Measurements from ENCODE around the gene MTR.

MTR gene

GRCh38 chr1:236795035-236795756 lies at the start of gene MTR:
Gene MTR, plus strand, starts transcription at chr1:236795292. Its CDS starts 412 bp downstream, at chr1:236795704.
- peak within 1 kb of the TSS; percentile 90 for H3K4me3 ChIP-seq (ENCODE audit: low read depth, low read length)
- no peak for TF ChIP-seq CTCF (IDR thresholded peaks at IDR 0.05; ENCODE audit: borderline replicate concordance, insufficient read depth, low read depth, low read length)

GRCh38 chr1:236746785-236747184 lies 48.3 kb upstream of the MTR start:
- TF ChIP-seq CTCF (IDR thresholded peaks at IDR 0.05; ENCODE audit: borderline replicate concordance, insufficient read depth, low read depth, low read length) = no peak

GRCh38 chr1:236747311-236747985 lies 47.6 kb upstream of the MTR start:
- no peak for TF ChIP-seq CTCF (IDR thresholded peaks at IDR 0.05; ENCODE audit: borderline replicate concordance, insufficient read depth, low read depth, low read length)

More at GRCh38 chr1:236746785-236747184, 48.3 kb upstream of the MTR start:
- H3K4me3 ChIP-seq (ENCODE audit: low read depth, low read length) = no peak overlapping the region

GRCh38 chr1:236748268-236748870 lies 46.7 kb upstream of the MTR start:
- no peak overlapping the region for H3K4me3 ChIP-seq (ENCODE audit: low read depth, low read length)
- peak; percentile 32; the same call in 1 of the 2 replicates for TF ChIP-seq CTCF (IDR thresholded peaks at IDR 0.05; ENCODE audit: borderline replicate concordance, insufficient read depth, low read depth, low read length)

More at GRCh38 chr1:236747311-236747985, 47.6 kb upstream of the MTR start:
- H3K4me3 ChIP-seq (ENCODE audit: low read depth, low read length) = no peak overlapping the region

GRCh38 chr1:236750928-236751327 lies 44.2 kb upstream of the MTR start:
- TF ChIP-seq CTCF (IDR thresholded peaks at IDR 0.05; ENCODE audit: borderline replicate concordance, insufficient read depth, low read depth, low read length) = no peak
- H3K4me3 ChIP-seq (ENCODE audit: low read depth, low read length) = no peak overlapping the region

- TF ChIP-seq CTCF (IDR thresholded peaks at IDR 0.05; ENCODE audit: borderline replicate concordance, insufficient read depth, low read depth, low read length) = no peak
These were observed 43.7 kb upstream of the MTR start for GRCh38 chr1:236751385-236751784.

More at GRCh38 chr1:236751385-236751784, 43.7 kb upstream of the MTR start:
- H3K4me3 ChIP-seq (ENCODE audit: low read depth, low read length) = no peak overlapping the region

All from GM12875 (cell line).